UCSD-AML1 (cell line): ENCODE results near the gene POLR1H.

ENCODE experiments used
- DNase-seq: peaks from one replicate; lab custom pipeline; 2025; ENCODE audit not compliant: unreplicated experiment; lab: John Stamatoyannopoulos, UW

The POLR1H gene

DNA sequence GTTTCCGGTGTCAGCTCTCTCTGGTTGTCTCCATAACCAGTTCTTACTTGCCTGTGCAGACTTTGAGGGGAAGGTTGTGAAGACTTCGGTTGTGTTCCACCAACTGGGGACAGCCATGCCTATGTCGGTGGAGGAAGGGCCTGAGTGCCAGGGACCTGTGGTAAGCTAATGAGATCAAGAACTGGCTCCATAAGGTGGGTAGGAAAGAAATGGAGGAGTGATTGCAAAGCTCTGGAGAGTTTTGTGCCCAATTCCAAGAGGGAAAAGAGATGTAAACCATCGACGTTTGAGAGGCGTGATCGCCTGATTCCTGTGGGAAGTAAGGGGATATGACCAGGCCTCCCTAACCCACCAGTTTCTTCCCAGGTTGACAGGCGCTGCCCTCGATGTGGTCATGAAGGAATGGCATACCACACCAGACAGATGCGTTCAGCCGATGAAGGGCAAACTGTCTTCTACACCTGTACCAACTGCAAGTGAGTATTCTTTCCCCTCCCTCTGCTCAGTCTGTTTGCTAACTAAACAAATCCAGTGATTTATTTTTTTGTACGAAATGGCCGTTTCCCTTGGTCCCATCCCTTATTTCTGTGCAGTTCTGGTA is 893 bp downstream of the POLR1H start:
- no peak for DNase-seq

DNA sequence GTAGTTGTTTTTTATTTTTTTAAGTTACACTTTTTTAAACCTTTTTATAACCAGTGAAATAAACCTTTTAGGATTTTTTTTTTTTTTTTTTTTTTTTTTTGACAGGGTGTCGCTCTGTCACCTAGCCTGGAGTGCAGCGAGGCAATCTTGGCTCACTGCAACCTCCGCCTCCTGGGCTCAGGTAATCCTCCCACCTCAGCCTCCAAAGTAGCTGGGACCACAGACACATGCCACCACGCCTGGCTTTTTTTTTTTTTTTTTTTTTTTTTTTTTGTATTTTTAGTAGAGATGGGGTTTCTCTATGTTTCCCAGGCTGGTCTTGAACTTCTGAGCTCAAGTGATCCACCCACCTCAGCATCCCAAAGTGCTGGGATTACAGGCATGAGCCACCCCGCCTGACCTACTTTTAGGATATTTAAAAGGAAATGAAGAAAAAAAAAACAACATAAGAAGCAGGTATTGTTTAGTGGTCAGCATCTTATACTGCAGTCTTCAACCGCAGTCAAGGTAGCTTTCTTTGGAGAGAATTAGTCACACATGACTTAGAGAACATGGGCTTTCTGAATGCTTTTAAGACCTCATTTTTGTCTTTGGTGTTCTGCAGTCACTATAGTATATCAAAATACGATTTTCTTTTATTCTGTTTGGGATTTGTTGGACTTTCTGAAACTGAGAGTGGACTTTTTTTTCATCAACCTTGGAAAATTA is 1.6 kb downstream of the POLR1H start:
- DNase-seq: no peak

DNA sequence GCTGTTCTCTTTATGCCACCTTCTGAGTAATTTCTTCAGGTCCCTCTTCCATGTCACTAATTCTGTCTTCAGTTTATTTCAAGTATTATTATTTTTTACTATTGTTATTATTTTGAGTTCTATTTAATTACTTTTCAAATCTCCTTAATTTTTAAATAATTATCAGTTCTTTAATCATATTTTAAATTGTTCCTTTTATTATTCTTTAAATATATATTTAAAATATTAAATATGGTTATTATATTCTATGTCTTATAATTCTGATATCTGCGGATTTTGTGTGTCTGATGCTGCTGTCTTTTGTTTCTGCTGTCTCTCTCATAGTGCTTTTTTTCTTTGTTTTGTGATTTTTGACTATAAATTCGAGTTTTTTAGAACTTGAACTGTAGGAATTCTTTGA is 2.2 kb downstream of the POLR1H start:
- no peak for DNase-seq

DNA sequence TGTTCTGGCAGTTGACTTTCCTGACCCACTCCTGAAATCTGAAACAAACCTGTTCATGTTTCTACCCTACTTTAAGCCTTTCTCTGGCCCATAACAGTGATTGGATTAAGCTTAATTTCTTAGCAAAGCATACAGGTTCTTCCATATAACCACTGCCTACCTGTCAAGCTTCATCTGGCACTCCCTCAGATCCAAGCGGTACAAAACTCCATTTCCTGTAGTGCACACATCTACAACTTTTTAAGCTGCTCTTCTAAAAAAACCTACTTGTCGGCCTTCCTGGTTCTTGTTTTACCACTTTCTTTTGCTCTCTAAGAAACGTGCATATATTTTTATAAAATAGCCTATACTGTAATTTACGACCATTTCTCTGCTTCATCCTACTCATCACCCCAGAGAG is 5.0 kb downstream of the POLR1H start:
- DNase-seq: no peak

DNA sequence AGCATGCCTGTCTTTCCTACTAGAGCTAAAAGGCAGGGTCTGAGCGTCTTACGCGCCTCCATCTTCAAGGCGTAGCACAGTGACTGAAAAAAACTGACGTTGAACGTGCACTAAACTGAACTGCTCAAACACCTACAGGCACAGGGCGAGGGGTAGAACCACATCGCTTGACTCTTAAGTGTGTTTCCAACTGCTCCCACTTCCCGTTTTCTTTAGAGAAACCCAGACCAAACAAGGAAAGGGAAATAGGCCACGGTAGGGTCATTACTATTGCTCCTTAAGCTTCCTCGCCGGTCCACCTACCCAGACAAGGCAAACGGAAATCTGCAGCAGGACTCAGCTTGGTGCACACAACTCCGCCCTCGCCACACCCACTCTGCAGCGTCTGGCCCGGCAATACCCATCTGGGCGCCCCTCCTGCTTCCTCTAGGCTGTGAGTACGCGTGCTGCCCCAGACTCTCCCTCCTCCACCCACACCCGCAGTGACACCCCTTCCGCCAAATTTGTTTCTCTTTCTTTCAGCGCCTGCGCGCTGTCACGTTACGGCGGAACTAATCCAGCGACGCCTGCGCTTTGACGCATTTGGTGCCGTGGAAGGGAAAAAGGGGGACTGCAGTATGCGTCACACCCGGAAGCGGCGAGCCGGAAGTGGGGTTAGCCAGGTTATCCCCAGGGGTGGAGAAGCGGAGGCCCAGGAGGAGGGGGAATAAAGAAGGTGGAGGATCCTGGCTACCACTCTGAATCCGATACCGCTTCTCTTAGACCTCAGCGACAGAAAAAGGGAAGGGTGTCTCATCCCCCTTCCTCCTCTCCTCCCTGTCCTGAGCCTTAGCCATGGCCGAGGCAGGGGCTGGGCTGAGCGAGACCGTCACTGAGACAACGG is 5.8 kb downstream of the POLR1H start, which contains the start of gene PPP1R11:
TSS of gene PPP1R11 (plus strand) at position 622 of the 883 bp plus-strand sequence. CDS start at position 835, 213 bp downstream.
- DNase-seq: peak; percentile 99

DNA sequence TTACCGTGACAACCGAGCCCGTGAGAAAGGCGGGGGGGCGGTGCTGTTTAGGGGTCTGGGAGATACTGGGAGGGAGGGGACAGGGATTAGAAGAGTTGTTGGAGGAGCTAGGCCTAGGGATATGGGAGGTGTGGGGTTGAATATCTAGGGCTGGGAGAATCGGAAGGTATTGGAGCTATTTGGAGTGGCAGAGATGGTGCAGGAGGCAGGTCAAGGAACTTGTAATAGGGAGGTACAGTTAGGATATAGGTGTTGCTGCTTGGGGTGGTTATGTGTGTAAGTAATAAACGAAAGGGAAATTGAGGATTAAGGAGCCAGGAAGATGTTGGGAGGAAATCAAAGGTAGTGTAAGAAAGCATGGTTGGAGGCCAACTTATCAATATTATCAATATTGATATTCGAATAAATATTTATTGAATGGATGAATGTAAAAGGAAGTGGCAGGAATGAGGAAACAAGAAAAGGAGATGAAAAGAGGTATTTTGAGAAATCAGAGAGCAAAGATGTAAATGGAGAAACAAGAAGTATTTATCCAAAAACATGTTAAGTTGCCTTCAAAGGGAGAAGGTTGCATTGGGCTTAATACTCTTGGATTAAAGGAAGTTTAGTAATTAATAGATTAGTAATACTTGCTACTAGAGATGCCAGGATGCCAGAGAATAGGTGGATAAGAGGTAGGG is 6.5 kb downstream of the POLR1H start:
- no peak for DNase-seq

DNA sequence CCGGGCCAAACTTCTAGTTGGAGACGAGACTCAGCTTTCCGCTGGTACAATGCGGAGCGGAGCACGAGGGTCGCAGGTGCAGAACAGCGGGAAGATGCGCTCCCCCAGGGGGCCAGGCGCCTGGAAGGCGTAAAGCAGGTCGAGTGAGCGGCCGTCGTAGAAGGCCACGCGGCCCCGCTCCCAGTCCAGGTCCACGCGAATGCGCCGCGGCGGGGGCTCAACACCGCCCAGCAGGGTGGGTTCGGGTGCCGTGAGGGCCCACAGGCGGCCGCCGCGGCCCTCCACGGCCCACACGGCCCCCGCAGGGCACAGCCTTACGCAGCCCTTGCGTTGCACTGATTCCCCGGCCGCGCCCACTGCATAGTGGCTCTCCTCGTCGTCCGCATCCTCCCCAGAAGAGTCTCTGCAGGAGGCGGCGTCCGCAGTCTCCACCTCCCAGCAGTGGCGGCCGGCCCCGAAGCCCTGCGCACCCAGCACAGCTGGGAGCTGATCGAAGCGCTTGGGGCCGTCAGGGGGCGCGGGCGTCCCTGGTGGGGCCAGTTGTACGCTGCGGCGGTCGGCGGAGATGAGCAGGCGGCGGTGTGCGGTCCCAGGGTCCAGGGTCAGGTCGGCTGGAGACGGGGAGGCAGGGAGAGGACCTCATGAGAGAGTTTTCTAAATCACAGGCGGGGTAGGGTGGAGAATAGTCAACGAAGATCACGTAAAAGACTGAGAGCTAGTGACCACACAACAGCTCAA is 10.2 kb downstream of the POLR1H start:
- DNase-seq: no peak

DNA sequence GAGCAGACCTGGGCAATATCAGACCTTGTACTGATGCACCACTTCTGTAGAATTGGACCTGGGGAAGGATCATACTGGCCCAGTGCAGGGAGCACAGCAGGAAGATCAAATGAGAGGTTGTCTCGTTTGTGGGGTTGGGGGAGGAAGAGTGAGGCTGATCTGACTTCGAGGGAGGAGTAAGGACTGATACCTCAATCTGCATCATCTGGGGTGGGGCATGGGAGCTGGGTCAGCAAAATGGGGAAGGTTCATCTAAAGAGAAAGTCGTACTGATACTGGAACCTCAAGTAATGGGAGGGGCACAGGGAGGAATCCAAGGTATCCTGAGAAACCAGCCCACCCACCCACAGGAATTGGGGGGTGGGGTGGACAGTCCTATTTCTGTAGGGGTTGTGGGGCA is 10.8 kb downstream of the POLR1H start:
- no peak for DNase-seq

DNA sequence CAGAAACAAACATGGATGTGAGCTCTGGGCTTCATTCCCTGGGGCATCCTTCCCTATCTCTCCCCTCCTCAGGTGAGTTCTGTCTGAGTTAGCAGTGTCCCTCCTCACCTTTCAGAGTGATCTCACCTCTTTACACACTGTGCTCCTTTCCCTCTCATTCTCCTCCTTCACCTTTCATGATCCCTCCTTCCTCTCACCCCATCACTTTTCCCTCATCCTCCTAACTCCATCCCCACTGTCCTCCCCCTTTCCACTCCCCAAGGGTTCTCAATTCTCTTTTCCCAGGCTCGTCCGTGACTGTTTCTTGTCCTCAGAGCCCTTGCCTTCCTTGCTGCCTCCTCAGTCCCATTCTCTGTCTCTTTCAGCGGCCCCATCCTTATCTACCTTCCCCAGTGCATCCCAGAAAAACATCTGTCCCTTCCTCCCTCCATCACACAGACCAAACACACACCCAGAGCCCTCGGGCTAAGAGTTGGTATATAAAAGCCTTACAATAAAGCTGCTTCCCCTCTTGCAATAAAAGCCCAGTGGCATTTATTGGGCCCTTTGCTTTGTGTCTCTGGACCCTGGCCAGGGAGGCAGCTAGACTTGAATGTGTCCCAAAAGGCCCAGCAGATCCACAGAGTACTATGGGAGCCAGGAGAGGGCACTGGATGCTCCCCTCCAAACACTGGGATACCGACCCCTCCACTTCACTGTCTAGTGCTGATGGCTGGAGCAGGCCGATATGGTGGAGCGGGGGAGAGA is 12.6 kb downstream of the POLR1H start:
- DNase-seq: no peak

DNA sequence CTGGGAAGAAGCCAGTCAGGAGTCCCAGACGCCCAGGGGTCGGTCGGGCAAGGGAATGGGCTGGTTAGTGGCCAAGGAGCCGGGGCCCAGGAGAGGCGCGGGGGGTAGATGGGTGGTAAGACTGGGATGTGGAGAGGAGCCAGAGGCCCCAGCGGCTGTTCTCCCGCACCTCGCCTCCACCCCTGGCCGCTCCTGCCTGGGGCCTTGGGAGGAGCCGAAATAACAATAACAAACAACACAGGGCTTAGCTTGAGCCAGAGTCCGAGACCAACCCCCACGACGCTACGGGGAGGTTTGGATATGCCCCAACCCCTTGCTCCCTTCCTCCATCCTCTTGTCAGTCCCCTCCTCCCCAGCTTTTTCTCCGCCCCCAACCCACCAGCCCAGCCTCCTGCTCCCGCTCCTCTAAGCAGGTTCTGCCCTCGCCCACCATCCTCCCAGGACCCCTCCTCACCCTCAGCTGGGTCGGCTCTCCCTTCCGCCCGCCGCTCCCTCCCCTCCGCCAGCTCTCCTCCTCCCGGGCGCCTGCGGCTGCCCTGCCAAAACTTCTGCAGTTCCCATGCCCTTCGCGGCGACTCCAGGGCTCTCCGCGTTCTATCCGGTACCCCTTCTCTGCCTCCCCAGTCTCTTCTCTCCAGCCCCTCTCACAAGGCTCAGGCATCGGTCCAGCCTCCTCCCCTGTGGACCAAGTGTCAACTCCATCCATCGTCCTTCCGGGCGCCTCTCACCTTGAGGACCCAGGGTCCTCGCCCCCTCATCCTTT is 13.4 kb downstream of the POLR1H start:
- DNase-seq: no peak

DNA sequence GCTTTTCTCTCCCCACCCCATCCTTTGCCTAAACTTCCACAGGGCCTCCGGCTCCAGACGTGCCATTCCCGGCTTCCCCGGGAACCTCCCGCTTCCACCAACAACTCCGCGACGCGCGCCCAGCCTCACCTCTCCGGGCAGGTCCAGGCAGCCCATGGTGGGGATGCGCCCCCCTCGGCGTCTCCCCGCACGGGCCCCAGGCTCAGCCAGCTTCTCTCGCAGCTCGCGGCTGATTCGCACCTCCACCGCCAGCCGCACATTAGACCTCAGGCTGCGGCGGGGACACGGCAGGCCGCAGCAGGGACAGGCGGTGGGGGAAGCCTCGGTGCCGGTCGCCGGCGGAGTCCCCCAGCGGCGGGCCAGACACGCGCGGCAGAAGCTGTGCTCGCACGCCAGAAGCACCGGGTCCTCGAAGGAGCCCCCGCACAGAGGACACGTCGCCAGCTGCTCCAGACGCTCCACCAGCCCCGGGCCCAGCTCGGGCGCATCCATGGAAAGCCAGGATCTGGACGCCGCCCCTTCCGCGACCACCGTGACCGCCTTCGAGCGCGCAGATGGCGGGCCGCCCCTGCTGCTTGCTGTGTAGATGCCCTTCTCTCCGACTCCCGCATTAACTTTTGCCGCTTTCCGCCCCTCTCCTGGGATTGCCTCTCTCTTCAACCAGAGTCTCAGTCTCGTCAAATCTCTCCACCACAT is 14.2 kb downstream of the POLR1H start, which contains the start of gene RNF39:
TSS of gene RNF39 (minus strand) at position 676 of the 696 bp plus-strand sequence. CDS start at position 492, 184 bp downstream.
- DNase-seq: no peak

DNA sequence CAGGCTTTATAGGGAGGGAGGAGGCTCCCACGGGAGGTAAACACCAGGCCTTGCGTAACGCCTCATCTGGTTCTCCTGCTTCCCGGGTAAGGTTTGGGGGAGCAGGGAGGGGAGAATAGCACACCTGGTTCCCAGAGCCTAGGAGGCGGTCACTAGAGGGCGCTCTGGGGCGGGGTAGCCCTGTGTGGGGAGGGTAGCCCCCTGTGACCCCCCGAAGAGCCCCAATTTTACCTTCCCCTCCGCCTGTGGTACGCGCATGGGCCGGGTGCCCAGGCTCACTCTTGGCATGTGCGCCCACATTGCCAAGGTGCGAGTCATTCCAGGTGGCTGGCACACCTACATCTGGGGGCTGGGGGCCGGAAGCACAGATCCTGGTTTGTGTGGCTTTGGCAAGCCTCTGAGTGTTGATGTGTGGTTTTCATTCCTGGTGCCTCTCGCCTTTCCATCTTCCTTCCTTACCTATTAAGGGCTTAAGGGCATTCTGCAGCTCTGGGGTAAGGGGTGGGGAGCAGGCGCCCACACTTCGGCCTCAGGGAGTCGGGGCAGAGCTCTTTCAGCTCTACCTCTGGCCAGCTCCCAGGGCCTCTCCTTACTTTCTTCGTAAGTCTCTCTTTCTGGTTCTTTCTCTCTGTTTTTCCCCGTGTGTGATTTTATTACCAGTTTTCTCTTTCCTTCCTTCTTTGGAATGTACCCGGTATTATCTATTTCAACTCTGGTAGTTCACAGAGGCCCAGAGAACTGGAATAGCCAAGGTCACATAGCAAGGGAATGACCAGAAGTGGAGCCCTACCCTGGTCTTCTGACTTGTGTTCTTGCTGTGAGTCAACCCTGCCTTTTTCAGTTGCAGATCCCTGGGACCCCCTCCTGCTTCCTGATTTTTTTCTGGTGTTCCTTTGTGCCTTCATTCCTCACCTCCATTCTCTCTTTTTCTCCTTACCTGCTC is 15.0 kb downstream of the POLR1H start:
- DNase-seq: no peak

DNA sequence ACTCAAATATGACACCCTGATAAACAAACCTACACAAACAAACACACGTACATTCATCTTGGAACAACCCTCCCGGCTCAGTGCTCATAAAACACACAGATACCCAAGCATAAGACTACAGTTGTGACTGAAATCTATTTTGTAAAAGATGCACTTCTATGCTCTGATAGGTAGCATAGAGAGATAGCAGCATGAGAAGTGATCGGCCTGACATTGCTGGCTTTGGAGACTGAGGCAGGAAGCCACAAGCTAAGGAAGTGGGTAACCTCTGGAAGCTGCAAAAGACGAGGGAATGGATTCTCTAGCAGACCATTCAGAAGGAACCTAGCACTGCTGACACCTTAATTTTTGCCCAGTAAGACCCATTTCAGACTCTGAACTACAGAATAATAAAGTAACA is 16.2 kb downstream of the POLR1H start:
- no peak for DNase-seq

DNA sequence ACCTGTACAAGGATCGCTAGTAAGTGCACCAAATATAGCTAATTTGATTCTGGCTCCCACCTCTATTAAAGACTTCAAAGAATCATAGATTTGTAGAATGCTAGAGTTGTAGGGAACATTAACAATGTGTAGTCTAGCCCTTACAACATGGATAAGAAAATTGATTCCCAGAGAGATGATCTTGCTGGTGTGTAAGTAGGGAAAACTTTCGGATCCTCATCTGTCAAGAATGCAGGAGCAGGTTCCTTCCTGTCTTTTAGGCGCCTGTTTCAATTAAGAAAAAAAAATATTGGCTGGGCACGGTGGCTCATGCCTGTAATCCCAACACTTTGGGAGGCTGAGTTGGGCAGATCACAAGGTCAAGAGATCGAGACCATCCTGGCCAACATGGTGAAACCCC is 26.8 kb downstream of the POLR1H start:
- DNase-seq: no peak

DNA sequence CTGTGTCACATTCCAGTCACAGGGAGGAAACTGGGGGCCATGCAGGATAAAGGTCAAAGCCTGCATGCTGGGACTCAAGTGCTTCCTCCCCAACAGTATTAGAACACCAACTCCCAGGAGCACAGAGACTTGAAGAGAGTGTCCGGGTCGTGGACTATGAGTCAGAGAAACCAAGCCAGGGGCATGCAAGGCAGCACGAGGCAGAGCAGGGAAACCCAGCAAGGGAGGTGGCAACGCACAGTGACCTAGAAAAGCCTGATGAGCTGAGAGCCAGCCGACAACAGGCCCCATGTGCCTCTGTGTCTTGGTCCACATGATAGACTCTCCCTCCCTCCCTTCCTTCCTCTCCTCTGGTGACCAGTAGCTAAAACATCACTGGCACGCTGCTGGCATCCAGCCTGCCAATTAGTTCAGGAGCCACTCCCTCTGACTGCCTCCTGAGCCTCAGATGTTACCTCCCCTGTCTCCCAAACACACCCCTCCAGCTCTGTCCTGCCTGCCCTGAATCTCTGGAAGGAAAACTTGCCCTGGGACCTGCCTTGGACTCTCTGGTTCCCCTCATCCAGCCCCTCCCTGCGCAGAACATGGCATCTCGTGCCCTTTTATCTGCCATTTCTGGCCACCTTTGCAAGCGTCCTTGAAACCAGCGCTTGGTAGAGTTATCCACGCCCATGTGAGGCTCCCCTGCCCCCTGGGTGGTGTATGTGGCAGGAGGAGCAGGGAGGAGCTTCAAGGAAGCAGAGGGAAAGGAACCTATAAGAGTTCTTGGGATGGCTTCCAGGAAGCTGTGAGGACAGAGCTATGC is 30.7 kb downstream of the POLR1H start:
- no peak for DNase-seq

DNA sequence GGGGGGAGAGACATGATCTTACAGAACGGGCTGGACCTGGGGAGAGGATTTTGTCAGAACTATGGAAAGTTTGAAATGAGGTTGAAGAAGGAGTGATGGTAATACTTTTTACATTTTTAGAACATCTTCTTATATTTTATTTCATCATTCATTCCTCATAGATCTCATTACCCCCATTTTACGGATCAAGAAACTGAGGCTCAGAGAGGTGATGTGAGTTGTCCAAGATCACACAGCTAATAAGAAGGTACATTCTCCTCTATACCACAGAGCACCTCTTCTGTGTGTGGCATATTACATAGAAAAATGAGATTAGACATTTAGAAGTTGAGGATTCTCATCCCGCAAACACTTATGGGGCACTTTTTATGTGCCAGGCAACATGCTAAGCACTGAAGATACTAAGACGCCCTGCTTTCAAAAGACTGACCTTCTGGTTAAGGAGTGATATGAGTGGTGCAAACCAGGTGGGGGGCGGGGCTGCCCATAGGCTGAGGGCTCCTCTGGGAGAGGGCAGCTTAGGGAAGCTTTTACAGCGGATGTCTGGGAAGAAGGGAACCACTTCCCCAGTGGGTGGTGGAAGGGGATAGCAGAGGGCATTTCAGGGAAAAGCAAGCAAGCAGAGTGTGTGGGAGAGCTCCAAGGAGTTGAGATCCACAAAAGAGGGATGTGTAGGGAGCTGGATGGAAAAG is 31.9 kb downstream of the POLR1H start:
- no peak for DNase-seq
